Measurements from ENCODE around the gene TMEM9. TPM values are rescaled to one million over a fixed set of nuclear protein-coding genes. Genes with fewer than 3 reads are reported as not detected.
A peak's percentile ranks its signal among the peaks of the same experiment; 100 is the strongest.
"Not testable (repeated sequence)": the region's sequence is repeated elsewhere in the genome, so short reads cannot be mapped to it uniquely, and the experiment has no call there.

Gene TMEM9
- total RNA-seq, 1 donor from 2014 or later, result 73.4 TPM

- DNase-seq (ENCODE audit: low spot score in 2 of 2) (no peak), FAIRE-seq (no peak)
These were observed 21.7 kb upstream of the TMEM9 start for GRCh38 chr1:201175820-201176500.

GRCh38 chr1:201173736-201174135, 19.5 kb upstream of the TMEM9 start:
- no peak for FAIRE-seq
- DNase-seq (ENCODE audit: low spot score in 2 of 2), result no peak

- no peak for FAIRE-seq
These were observed 18.8 kb upstream of the TMEM9 start for GRCh38 chr1:201172999-201173610.

GRCh38 chr1:201172326-201172725, 18.1 kb upstream of the TMEM9 start:
- DNase-seq (ENCODE audit: low spot score in 2 of 2) (no peak), FAIRE-seq (no peak)

More at GRCh38 chr1:201172999-201173610, 18.8 kb upstream of the TMEM9 start:
- no peak for DNase-seq (ENCODE audit: low spot score in 2 of 2)

GRCh38 chr1:201171063-201172036, 17.1 kb upstream of the TMEM9 start:
- DNase-seq (ENCODE audit: low spot score in 2 of 2), result peak in 1 of 2 donors; percentile 49
- FAIRE-seq, result no peak

GRCh38 chr1:201170533-201171062, 16.3 kb upstream of the TMEM9 start:
- FAIRE-seq, result no peak

GRCh38 chr1:201169971-201170532, 15.8 kb upstream of the TMEM9 start:
- DNase-seq (ENCODE audit: low spot score in 2 of 2) (no peak), FAIRE-seq (no peak)

More at GRCh38 chr1:201170533-201171062, 16.3 kb upstream of the TMEM9 start:
- DNase-seq (ENCODE audit: low spot score in 2 of 2), result peak; percentile 85 to 95

GRCh38 chr1:201169203-201169602, 14.9 kb upstream of the TMEM9 start:
- FAIRE-seq (no peak), DNase-seq (ENCODE audit: low spot score in 2 of 2) (no peak)

- FAIRE-seq (no peak), DNase-seq (ENCODE audit: low spot score in 2 of 2) (no peak)
These were observed 13.0 kb upstream of the TMEM9 start for GRCh38 chr1:201167041-201167991.

GRCh38 chr1:201164645-201165044, 10.4 kb upstream of the TMEM9 start:
- no peak for FAIRE-seq
- DNase-seq (ENCODE audit: low spot score in 2 of 2), result no peak

- FAIRE-seq, result no peak
- no peak for DNase-seq (ENCODE audit: low spot score in 2 of 2)
These were observed 9.4 kb upstream of the TMEM9 start for GRCh38 chr1:201163707-201164106.

- not testable (repeated sequence) for DNase-seq (ENCODE audit: low spot score in 2 of 2); FAIRE-seq
These were observed 8.8 kb upstream of the TMEM9 start for GRCh38 chr1:201163036-201163435.

GRCh38 chr1:201157949-201158348, 3.7 kb upstream of the TMEM9 start:
- FAIRE-seq (no peak), DNase-seq (ENCODE audit: low spot score in 2 of 2) (no peak)

GRCh38 chr1:201156819-201157218, 2.5 kb upstream of the TMEM9 start:
- no peak for DNase-seq (ENCODE audit: low spot score in 2 of 2)
- FAIRE-seq, result no peak

- no peak for FAIRE-seq
These were observed 2.1 kb upstream of the TMEM9 start for GRCh38 chr1:201156346-201156745.

GRCh38 chr1:201155354-201155753, 1.1 kb upstream of the TMEM9 start:
- DNase-seq (ENCODE audit: low spot score in 2 of 2) (no peak), FAIRE-seq (no peak)

More at GRCh38 chr1:201156346-201156745, 2.1 kb upstream of the TMEM9 start:
- DNase-seq (ENCODE audit: low spot score in 2 of 2), result no peak

- no peak for DNase-seq (ENCODE audit: low spot score in 2 of 2)
- no peak for FAIRE-seq
These were observed 543 bp downstream of the TMEM9 start for GRCh38 chr1:201153474-201154388.

- no peak for FAIRE-seq
- DNase-seq (ENCODE audit: low spot score in 2 of 2), result no peak
These were observed 4.9 kb downstream of the TMEM9 start for GRCh38 chr1:201149400-201149799.

Data from frontal cortex (tissue), 4 donors.